HuH-7.5 (cell line): ENCODE data around the gene SLC22A6.

Experiments used
- DNase-seq: peaks from one replicate; pipeline ENCODE4 v3.0.0; 2011; ENCODE audit warnings: low spot score

SLC22A6 gene

GRCh38 chr11:62984451-62984991 is at the start of gene SLC22A6:
Gene SLC22A6 (minus strand): TSS chr11:62984967. CDS start chr11:62984690, 277 bp downstream.
- DNase-seq: no peak

DNA sequence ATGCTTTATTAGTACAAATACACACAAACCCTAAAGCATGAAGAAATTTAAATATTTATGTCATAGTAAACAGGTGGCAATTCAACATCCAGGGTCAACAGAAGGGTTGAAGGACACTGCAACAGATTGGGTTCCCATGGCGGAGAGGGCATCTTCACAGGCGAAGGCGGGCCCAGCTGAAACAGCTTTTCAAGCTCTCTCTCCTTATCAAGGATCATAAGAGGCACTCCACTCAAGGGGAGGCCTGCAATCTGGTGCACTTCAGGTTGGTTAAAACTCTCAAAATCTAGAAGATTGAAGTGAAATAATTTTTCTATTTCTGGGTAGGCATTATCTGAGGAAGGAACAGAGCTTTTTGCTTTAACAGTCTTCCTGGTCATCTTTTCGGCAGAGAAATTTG is 47.7 kb upstream of the SLC22A6 start:
- DNase-seq: no peak

DNA sequence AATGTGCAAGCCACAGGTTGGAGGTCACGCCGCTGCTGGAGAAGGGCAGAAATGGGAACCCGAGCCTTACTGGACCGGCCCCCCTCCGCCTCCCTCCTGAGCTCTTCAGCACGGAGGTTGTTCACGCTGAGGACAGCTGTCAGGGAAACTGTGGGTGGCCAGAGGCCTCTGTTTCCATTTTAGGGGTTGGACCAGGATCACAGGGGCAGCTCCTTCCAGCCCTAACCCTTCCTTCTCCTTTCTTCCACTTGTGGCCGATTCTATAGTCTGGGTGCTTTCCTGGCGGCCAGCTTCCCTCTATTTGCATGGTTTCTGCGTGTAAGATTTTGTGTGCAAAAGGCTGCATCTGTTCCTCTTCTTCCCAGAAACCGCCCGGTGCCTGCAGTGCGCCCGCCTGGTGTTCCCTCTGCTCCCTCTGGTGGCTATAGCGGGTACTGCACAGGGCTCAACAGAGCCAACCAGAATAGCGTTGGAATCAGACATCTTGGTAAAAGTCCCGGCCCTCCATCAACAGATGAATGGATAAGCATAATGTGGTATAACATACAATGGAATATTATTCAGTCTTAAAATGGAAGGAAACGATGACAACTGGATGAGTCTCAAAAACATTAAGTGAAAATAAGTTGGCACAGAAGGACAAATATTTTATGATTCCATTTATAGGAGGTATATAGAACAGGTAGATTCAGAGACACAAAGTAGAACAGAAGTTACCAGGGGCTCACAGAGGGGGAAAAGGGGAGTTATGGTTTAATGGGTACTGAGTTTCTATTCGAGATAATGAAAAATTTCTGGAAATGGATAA is 39.3 kb upstream of the SLC22A6 start:
- peak; percentile 85 for DNase-seq

GRCh38 chr11:63023222-63023814 is 38.6 kb upstream of the SLC22A6 start:
- DNase-seq: no peak

GRCh38 chr11:63022441-63022840 is 37.7 kb upstream of the SLC22A6 start:
- DNase-seq: no peak

DNA sequence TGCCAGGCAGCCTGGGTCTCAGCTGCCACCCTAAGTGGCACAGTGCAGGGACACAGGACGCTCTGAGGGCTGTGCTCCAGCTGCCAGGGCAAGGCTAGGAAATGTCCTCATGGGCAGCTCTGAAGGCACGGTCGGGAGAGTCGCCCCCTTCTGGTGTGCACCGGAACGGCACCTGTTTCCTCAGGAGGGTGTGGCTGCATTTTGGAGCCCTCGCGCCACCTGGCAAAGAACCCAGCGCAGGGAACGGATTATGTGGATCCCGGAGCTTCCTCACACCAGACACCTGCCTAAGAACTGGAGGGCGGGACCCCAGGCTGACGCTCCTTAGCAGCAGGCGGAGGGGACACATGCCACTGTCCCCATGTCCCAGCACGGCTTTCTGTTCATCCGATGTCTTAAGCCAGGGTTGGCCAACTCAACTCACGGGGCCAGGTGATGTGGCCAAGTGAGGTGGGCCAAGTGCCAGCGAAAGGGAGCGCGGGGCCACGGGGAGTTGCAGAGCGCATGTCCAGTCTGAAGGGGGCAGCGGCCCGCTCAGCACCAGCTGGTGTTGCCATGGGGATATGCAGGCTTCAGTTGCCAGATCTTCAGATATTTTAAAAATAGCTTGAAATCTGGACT is 36.0 kb upstream of the SLC22A6 start:
- no peak for DNase-seq

GRCh38 chr11:63019506-63019905 is 34.7 kb upstream of the SLC22A6 start:
- no peak for DNase-seq

DNA sequence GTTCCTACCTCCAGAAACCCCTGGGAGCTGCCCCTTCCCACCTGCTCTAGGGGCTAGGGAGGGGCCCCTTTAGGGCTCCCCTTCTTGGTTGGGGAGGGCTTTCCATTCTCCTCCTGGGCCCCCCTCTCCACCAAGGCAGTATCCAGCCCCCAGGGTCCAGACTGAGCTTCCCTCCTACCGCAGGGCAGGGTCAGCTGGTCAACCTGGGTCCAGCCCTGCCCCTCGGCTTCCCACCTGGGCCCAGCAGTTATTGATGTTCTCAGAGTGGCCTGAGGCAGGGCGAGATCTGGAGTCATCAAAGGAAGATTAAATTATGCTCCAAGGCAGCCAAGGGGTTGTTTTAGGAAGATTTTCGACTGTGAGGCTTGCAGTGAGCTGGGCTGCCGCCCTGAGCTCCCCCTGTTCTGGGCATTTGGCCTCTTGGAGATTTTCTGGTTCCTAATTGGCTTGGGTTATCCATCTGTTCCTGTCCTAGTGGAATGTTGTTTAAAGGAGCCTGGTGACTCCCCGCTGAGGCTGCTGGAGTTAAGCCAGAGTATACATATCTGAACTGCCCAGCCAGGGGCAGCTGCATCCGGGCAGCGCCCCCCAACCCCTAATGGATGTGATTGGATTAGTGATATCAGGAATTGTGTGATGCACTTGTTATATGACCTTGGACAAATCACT is 32.7 kb upstream of the SLC22A6 start:
- DNase-seq: no peak

- DNase-seq: no peak
Observed at GRCh38 chr11:63015521-63016215, 30.9 kb upstream of the SLC22A6 start, which contains the start of gene SLC22A8. Gene SLC22A8 (minus strand): TSS chr11:63015841. CDS start chr11:63014958, 883 bp downstream.

GRCh38 chr11:63014408-63015055 is 29.8 kb upstream of the SLC22A6 start:
- no peak for DNase-seq

DNA sequence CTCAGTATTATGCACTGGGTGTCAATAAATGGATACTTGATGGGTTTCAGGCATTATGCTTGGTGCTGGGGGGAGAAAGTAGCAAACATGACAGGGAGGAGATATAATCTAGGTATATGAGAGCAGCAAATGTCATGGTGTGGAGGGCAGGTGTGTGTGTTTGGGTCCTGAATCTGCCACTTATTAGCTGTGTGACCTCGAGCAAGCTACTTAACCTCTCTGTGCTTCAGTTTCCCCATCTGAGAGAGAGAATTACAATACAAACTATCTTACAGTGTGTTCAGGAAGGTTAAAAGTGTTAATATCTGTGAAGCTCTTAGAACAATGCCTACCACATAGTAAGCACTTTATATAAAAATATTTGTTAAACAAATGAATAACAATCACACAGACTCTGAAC is 28.1 kb upstream of the SLC22A6 start:
- DNase-seq: no peak

- DNase-seq: peak; percentile 36
Observed at GRCh38 chr11:63012430-63012829, 27.7 kb upstream of the SLC22A6 start.

- no peak for DNase-seq
Observed at GRCh38 chr11:63010934-63011439, 26.2 kb upstream of the SLC22A6 start.

DNA sequence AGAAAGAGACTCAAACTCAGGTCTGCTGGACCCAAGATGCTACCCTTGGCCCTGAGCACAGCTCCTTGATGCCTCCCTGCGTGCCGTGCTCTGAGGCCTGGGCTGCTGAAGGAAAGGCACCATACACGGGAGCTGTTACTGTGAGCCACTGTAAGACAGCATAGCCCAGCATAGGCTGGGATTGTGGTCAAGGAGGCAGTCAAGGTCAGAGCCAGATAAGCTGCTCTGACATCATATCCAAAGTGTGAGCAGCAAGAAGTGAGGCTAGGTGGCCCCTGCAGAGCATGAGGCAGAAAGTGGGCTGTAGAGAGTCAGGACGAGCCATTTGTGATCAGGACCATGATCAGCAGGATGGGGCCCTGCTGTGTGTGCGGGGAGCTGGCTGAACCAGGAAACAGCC is 23.2 kb upstream of the SLC22A6 start:
- DNase-seq: no peak

GRCh38 chr11:63001456-63001855 is 16.7 kb upstream of the SLC22A6 start:
- DNase-seq: no peak

GRCh38 chr11:62999649-63000048 is 14.9 kb upstream of the SLC22A6 start:
- no peak for DNase-seq

- no peak for DNase-seq
Observed at GRCh38 chr11:62999156-62999555, 14.4 kb upstream of the SLC22A6 start.

DNA sequence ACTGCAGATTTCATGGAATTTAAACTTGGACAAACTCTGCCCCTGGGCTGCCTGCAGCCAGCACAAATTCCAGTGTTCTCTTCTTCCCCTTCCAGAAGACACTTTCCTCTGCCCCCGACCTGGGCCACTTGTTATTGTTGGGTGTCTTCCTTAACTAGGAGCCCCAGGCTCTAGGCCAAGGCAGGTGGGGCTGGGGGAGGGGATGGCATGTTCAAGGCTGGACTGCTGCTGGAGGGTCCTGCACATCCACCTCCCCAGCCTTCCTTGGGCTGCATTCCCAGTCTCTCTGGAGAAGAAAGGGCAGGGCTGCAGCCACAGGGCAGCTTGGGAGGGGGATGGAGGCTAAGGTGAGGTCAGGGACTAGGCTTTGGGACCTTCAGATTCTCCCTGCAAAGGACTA is 11.5 kb upstream of the SLC22A6 start:
- no peak for DNase-seq

DNA sequence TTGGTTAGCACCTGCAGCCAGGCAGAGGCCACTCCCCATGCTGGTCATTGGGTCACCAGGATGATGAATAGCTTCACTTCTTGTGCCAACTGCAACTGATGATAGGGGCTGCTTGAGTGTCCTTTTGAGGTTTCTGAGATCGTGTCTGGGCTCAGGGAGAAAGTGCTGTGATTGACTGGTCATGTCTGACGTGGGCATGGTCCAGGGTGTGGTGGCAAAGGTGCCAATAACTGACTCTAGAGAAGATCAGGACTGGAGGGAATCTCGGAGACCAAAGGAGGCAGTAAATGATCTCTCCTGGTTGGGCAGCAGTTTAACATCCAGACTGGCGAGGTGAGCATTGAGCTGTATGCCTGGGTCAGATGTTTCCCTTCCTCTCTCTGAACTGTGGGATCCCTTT is 10.0 kb upstream of the SLC22A6 start:
- no peak for DNase-seq

DNA sequence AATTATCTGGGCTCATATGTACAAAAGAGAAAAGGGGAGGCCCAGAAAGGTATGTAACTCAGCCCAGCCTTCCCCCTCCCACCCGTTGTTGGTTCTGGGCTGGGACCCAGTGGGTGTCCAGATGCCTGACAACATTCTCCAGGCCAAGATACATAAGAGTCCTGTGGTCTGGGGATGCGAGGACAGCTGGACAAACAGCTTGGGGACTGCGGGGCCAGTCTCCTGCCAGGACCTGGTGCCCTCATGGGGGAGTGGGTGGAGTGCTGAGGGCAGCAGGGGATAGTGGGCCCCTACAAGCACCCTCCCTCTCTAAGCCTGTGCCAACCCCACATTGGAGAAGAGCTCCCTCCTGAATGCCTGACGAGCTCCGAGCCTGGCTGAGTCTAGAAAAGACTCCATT is 3.5 kb upstream of the SLC22A6 start:
- no peak for DNase-seq
